SU-DHL-6 (cell line): Measurements from ENCODE around the gene ANKRD22.

Source experiments
- CTCF ChIP-seq: fragments of 200-600 bp; sonication (generic); IDR thresholded peaks from one replicate; pipeline ENCODE4 v1.5.1; 2017; ENCODE audit warnings: antibody characterized with exemption, mild to moderate bottlenecking, low read length, moderate library complexity; ENCODE audit not compliant: insufficient read depth, poor library complexity, severe bottlenecking
- EZH2phosphoT487 ChIP-seq: fragments of 200-600 bp; sonication (generic), shearing (Covaris generic); conservative IDR thresholded peaks from 2 replicates; pipeline ENCODE4 v1.6.1; 2018; ENCODE audit warnings: mild to moderate bottlenecking, antibody characterized with exemption, low read length, moderate library complexity, mixed read lengths

- no peak for TF ChIP-seq CTCF
- TF ChIP-seq EZH2phosphoT487: no peak
Observed at GRCh38 chr10:88896372-88896993, 44.8 kb upstream of the ANKRD22 start.
